SU-DHL-6 (cell line): Measurements from ENCODE around the gene EPS8.

Source experiments
- H2AFZ ChIP-seq: fragments of 200-600 bp; sonication (generic); 2 replicates; pipeline ENCODE4 v1.6.1; 2014; ENCODE audit warnings: low read depth, mild to moderate bottlenecking, moderate library complexity, mixed read lengths, antibody characterized with exemption, low read length; ENCODE audit not compliant: severe bottlenecking
- H3F3A ChIP-seq: fragments of 200-600 bp; shearing (Covaris generic); 2 replicates; pipeline ENCODE4 v1.6.0; 2016; ENCODE audit warnings: antibody characterized with exemption, mild to moderate bottlenecking; ENCODE audit not compliant: insufficient read depth
- H3K27ac ChIP-seq: fragments of 200-600 bp; sonication (generic); 2 replicates; pipeline ENCODE4 v1.5.1; 2016; ENCODE audit warnings: low read depth, mild to moderate bottlenecking, low read length, moderate library complexity, mixed read lengths
- H3K27me3 ChIP-seq: fragments of 200-600 bp; sonication (generic), shearing (Covaris generic); 2 replicates; pipeline ENCODE4 v1.6.0; 2014; ENCODE audit warnings: mild to moderate bottlenecking, low read length
- H3K36me3 ChIP-seq: fragments of 200-600 bp; sonication (generic); 2 replicates; pipeline ENCODE4 v1.6.1; 2014; ENCODE audit warnings: mild to moderate bottlenecking, low read length, mixed read lengths
- H3K4me2 ChIP-seq: fragments of 300-600, 200-600 bp; shearing (Covaris generic), sonication (generic); 2 replicates; pipeline ENCODE4 v1.6.0; 2014; ENCODE audit warnings: low read length, low read depth, mild to moderate bottlenecking; ENCODE audit not compliant: poor library complexity, severe bottlenecking
- H3K4me3 ChIP-seq: fragments of 200-600 bp; sonication (generic); 2 replicates; pipeline ENCODE4 v1.5.1; 2014; ENCODE audit warnings: antibody characterized with exemption, low read length, mild to moderate bottlenecking, mixed read lengths; ENCODE audit not compliant: insufficient read depth, poor library complexity, severe bottlenecking
- H3K79me2 ChIP-seq: fragments of 200-600 bp; sonication (generic); 2 replicates; pipeline ENCODE4 v1.6.1; 2014; ENCODE audit warnings: mild to moderate bottlenecking, low read length, moderate library complexity; ENCODE audit not compliant: insufficient read depth
- H3K9ac ChIP-seq: fragments of 200-600 bp; sonication (generic); 2 replicates; pipeline ENCODE4 v1.7.0; 2014; ENCODE audit warnings: mild to moderate bottlenecking, low read length
- H3K9me2 ChIP-seq: fragments of 200-600 bp; sonication (generic); replicated peaks from 2 replicates; pipeline ENCODE4 v1.6.1; 2014; ENCODE audit warnings: low read length; ENCODE audit not compliant: insufficient read depth
- H3K9me3 ChIP-seq: fragments of 200-600 bp; sonication (generic); 2 replicates; pipeline ENCODE4 v1.6.1; 2014; ENCODE audit warnings: low read length, mixed read lengths; ENCODE audit not compliant: insufficient read depth
- H4K20me1 ChIP-seq: fragments of 200-600 bp; sonication (generic); 2 replicates; pipeline ENCODE4 v1.6.1; 2014; ENCODE audit warnings: low read depth, mild to moderate bottlenecking, antibody characterized with exemption, low read length, moderate library complexity, mixed read lengths
- CTCF ChIP-seq: fragments of 200-600 bp; sonication (generic); IDR thresholded peaks from one replicate; pipeline ENCODE4 v1.5.1; 2017; ENCODE audit warnings: antibody characterized with exemption, mild to moderate bottlenecking, low read length, moderate library complexity; ENCODE audit not compliant: insufficient read depth, poor library complexity, severe bottlenecking
- EZH2phosphoT487 ChIP-seq: fragments of 200-600 bp; sonication (generic), shearing (Covaris generic); conservative IDR thresholded peaks from 2 replicates; pipeline ENCODE4 v1.6.1; 2018; ENCODE audit warnings: mild to moderate bottlenecking, antibody characterized with exemption, low read length, moderate library complexity, mixed read lengths

The EPS8 gene

GRCh38 chr12:15580431-15580830, 208.8 kb downstream of the EPS8 start:
- Histone ChIP-seq H3K27me3 (no peaks in the 10 kb centered on the region), H3K9me2 (no peaks in the 10 kb centered on the region), H3K79me2 (no peaks in the 10 kb centered on the region), H3K27ac (no peak overlapping the region), H2AFZ (no peak overlapping the region), H3K4me3 (no peak overlapping the region), H3K9ac (no peak overlapping the region), H3K36me3 (no peaks in the 10 kb centered on the region), H3F3A (no peaks in the 10 kb centered on the region), H4K20me1 (no peaks in the 10 kb centered on the region), H3K4me2 (no peak overlapping the region), H3K9me3 (no peaks in the 10 kb centered on the region)
- no peak for TF ChIP-seq EZH2phosphoT487
- TF ChIP-seq CTCF = no peak

DNA sequence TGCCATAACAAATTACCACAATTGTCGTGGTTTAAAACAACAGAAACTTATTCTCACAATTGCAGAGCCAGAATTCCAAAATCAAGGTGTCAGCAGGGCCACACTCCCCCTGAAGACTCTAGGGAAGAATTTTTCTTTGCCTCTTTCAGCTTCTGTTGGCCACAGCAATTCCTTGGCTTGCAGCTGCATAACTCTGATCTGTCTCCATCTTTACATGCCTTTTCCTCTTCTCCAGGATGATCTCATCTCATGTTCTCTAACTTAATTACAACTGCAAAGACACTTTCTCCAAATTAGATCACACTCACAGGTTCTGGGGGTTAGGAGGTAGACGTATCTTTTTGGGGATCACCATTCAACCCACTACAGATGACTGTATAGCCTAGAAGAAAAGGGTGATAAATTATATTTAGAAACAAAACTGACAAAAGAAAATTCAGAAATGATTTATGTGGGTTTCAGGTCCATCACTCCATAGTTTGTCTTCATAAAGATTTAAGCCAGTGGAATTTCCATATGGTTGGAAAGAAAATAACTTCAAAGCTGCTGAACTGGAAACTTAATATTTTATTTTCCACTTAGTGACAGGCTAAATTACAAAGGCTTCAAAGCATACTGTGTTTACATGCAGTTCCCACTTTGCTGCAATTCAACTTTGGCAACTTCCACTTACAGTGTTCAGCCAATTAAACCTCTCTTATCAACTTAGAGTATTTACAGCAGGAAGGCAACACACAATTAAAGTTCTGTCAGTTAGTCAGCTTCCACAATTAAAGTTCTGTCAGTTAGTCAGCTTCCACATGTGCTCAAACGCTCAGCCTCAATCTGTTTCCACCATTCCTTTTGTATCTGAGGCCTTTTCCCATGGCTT, 213.3 kb downstream of the EPS8 start:
- Histone ChIP-seq H3K4me3 (no peak overlapping the region), H3K79me2 (no peaks in the 10 kb centered on the region), H3K9me2 (no peaks in the 10 kb centered on the region), H3K36me3 (no peaks in the 10 kb centered on the region), H2AFZ (no peak overlapping the region), H3F3A (no peaks in the 10 kb centered on the region), H3K27me3 (no peaks in the 10 kb centered on the region), H3K27ac (no peak overlapping the region), H3K9ac (no peak overlapping the region), H4K20me1 (no peaks in the 10 kb centered on the region), H3K9me3 (no peaks in the 10 kb centered on the region), H3K4me2 (no peak overlapping the region)
- TF ChIP-seq CTCF (no peak), EZH2phosphoT487 (no peak)

DNA sequence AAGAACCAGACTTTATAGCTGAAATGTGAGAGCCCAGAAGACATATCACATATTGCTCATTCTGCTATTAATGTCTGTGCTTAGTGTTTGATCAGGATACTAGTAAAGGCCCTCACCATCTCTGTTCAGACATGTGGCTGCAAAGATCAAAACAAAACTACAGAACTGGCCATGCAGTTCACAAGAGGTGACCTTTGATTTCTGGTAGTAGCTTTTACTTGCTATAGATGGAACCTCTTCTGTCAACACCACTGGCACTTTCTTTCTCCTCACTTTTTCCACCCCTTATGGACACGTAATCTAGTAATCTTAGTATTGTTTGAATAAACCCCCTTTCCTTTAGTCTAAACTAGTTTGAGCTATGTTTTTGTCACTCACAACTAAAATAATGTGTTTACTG, 214.8 kb downstream of the EPS8 start:
- no peaks in the 10 kb centered on the region for H3K36me3 ChIP-seq
- H3K79me2 ChIP-seq = no peaks in the 10 kb centered on the region
- no peak overlapping the region for H2AFZ ChIP-seq
- no peaks in the 10 kb centered on the region for H3K9me3 ChIP-seq
- H3K4me3 ChIP-seq = no peak overlapping the region
- H4K20me1 ChIP-seq = no peaks in the 10 kb centered on the region
- H3K9me2 ChIP-seq = no peaks in the 10 kb centered on the region
- no peak overlapping the region for H3K27ac ChIP-seq
- no peak overlapping the region for H3K4me2 ChIP-seq
- H3F3A ChIP-seq = no peaks in the 10 kb centered on the region
- no peak for TF ChIP-seq EZH2phosphoT487
- H3K27me3 ChIP-seq = no peaks in the 10 kb centered on the region
- no peak overlapping the region for H3K9ac ChIP-seq
